Spleen (tissue), 7 donors: ENCODE measurements around the gene PPP1CA.

Source experiments
- POLR2A ChIP-seq, 3 donors: fragments of 450-650 bp; IDR thresholded peaks; one replicate each; pipeline ENCODE4 v1.5.1; 2017; ENCODE audit warnings: antibody characterized with exemption in 3 of 3, mild to moderate bottlenecking in 1 of 3
- TF ChIP-seq, protein P1 (sequence below), 11 experiments: fragments of 200-600 bp in 7 of 11; fragments of 450-650 bp in 4 of 11; sonication (generic) in 4 of 11; IDR thresholded peaks in 8 of 11; conservative IDR thresholded peaks in 3 of 11; 1 replicate in 7 of 11; 2 replicates in 4 of 11; pipeline versions ENCODE4 v1.4.0 to v1.8.0; 2016 to 2021; ENCODE audit warnings: antibody characterized with exemption in 11 of 11, inconsistent platforms in 4 of 11, mild to moderate bottlenecking in 1 of 11
- donor health status: DM: no; HTN: no; CAD: no; lungs with moderate emphysema.
- donor health status: DM: no; HTN: no; CAD: no.
- donor health status: DM: no; HTN: no; CAD: no.

DNA sequence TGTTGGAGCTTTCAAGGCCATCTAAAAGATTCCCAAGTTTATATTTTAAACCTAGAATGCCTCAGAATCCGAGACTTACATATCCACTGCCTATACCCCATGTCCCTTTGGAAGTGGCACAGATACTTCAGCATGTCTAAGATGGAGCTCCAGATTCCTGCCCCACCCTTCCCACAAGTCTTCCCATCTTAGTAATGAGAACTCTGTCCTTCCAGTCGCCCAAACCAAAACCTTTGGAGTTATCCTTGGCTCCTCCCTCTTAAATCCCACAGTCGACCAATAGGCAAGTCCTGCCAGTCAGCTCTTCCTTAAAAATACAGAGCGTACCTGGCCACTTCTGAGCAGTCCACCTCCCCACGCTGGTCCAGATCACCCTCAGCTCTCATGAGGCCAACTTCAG is 52.6 kb downstream of the PPP1CA start:
- TF ChIP-seq, protein P1, sequence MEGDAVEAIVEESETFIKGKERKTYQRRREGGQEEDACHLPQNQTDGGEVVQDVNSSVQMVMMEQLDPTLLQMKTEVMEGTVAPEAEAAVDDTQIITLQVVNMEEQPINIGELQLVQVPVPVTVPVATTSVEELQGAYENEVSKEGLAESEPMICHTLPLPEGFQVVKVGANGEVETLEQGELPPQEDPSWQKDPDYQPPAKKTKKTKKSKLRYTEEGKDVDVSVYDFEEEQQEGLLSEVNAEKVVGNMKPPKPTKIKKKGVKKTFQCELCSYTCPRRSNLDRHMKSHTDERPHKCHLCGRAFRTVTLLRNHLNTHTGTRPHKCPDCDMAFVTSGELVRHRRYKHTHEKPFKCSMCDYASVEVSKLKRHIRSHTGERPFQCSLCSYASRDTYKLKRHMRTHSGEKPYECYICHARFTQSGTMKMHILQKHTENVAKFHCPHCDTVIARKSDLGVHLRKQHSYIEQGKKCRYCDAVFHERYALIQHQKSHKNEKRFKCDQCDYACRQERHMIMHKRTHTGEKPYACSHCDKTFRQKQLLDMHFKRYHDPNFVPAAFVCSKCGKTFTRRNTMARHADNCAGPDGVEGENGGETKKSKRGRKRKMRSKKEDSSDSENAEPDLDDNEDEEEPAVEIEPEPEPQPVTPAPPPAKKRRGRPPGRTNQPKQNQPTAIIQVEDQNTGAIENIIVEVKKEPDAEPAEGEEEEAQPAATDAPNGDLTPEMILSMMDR (IDR thresholded peaks at IDR 0.05 in 8 of 11, conservative IDR thresholded peaks at IDR 0.05 in 3 of 11), result no peak
- no peak for TF ChIP-seq POLR2A (IDR thresholded peaks at IDR 0.05)
